ENCODE data around the gene DYNC1I1. TPM values are rescaled to one million over a fixed set of nuclear protein-coding genes. Genes with fewer than 3 reads are reported as not detected.

DYNC1I1 gene
- total and polyA plus RNA-seq, 2 experiments from 2014 or later: 1.4 to 4.1 TPM

DNA sequence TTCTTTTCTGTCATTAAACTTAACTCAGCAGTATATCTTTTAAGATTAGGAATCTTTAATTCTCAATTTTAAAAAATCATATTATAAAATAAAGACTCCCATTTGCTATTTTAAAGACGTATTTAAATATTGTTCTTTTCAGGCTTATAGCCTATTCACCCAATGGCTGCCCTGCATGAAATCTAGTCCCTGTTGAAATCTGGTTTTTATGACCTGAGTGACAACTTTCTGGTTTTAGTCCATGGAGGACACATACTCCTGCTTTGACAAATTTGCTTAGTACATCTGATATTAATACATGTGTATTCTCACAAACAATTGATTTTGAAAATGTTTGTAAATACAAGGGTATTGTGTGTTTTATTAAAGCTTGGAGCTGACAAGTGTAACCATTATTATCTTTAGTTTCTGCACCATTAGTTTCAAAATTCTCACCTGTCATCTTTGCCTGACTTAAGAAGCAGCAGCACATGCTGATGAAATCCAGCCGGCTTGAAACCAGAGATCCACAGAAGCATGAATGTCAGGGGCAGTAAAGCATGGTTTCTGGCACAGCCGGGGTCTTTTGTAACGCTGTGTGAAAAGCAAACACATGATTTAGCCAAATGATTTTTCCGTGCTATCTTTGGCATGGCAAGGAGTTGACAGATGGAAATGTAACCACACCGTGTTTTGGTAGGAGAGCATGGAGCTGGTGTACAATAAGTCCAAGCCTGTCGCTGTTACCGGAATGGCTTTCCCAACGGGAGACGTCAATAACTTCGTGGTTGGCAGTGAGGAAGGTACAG, 262.8 kb downstream of the DYNC1I1 start (continued):
- no peak for TF ChIP-seq ZNF114 (CRISPR knock-in tag; IDR thresholded peaks at IDR 0.05)
- TF ChIP-seq POLR2AphosphoS5 (IDR thresholded peaks at IDR 0.05; ENCODE audit: low read depth): no peak
- TF ChIP-seq, protein P1, sequence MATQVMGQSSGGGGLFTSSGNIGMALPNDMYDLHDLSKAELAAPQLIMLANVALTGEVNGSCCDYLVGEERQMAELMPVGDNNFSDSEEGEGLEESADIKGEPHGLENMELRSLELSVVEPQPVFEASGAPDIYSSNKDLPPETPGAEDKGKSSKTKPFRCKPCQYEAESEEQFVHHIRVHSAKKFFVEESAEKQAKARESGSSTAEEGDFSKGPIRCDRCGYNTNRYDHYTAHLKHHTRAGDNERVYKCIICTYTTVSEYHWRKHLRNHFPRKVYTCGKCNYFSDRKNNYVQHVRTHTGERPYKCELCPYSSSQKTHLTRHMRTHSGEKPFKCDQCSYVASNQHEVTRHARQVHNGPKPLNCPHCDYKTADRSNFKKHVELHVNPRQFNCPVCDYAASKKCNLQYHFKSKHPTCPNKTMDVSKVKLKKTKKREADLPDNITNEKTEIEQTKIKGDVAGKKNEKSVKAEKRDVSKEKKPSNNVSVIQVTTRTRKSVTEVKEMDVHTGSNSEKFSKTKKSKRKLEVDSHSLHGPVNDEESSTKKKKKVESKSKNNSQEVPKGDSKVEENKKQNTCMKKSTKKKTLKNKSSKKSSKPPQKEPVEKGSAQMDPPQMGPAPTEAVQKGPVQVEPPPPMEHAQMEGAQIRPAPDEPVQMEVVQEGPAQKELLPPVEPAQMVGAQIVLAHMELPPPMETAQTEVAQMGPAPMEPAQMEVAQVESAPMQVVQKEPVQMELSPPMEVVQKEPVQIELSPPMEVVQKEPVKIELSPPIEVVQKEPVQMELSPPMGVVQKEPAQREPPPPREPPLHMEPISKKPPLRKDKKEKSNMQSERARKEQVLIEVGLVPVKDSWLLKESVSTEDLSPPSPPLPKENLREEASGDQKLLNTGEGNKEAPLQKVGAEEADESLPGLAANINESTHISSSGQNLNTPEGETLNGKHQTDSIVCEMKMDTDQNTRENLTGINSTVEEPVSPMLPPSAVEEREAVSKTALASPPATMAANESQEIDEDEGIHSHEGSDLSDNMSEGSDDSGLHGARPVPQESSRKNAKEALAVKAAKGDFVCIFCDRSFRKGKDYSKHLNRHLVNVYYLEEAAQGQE (IDR thresholded peaks at IDR 0.05; ENCODE audit: unreplicated experiment): no peak

DNA sequence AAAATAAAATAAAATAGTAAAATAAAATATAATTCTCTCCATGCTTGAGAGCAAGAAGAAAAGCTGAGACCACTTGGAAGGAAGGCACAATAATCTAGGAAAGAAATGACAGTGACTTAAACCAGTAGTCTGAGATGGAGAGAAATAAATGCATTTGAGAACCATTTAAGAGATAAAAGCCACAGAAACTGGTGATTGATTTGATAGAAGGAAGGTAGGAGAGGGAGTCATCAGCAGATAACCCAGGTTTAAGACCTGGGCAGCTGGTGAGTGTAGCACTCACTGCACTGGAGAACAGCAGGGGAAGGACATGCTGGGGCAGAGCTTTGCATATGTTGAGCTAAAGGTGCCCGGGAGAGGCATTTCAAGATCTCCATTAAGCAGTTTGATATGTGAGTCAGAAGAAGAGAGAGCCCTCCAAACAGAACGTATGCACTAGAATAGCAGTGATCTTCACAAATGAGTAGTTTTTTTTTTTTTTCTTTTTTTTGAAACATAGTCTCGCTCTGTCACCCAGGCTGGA, 268.0 kb downstream of the DYNC1I1 start:
- peaks cover 3% of the 10 kb centered on the region for H3K27me3 Mint-ChIP-seq (ENCODE audit: insufficient read depth, low read depth, poor library complexity)
- no peaks in the 10 kb centered on the region for H3K36me3 Mint-ChIP-seq (ENCODE audit: low read depth)
- Histone ChIP-seq H3K27me3 (ENCODE audit: insufficient read depth) (no peaks in the 10 kb centered on the region), H3K9me2 (ENCODE audit: insufficient read depth) (no peaks in the 10 kb centered on the region), H3K79me2 (replicated peaks; ENCODE audit: insufficient read depth) (no peaks in the 10 kb centered on the region), H3K27ac (ENCODE audit: low read depth) (no peak overlapping the region), H3K4me2 (no peak overlapping the region), H3K36me3 (ENCODE audit: insufficient read depth) (no peaks in the 10 kb centered on the region), H2AFZ (no peak overlapping the region), H4K20me1 (replicated peaks; ENCODE audit: insufficient read depth) (no peaks in the 10 kb centered on the region), H3K4me3 (no peak overlapping the region), H3K4me1 (ENCODE audit: insufficient read depth) (no peaks in the 10 kb centered on the region), H3F3A (replicated peaks; ENCODE audit: low read depth) (no peaks in the 10 kb centered on the region)
- H3K27ac Mint-ChIP-seq: no peak overlapping the region
- no peaks in the 10 kb centered on the region for H3K9me3 Mint-ChIP-seq
- DNase-seq (ENCODE audit: low spot score) (no peak), ATAC-seq (peak; percentile 71)
- no peak overlapping the region for H3K4me3 Mint-ChIP-seq
- peaks cover 5% of the 10 kb centered on the region for H3K4me1 Mint-ChIP-seq
- TF ChIP-seq, protein P2, sequence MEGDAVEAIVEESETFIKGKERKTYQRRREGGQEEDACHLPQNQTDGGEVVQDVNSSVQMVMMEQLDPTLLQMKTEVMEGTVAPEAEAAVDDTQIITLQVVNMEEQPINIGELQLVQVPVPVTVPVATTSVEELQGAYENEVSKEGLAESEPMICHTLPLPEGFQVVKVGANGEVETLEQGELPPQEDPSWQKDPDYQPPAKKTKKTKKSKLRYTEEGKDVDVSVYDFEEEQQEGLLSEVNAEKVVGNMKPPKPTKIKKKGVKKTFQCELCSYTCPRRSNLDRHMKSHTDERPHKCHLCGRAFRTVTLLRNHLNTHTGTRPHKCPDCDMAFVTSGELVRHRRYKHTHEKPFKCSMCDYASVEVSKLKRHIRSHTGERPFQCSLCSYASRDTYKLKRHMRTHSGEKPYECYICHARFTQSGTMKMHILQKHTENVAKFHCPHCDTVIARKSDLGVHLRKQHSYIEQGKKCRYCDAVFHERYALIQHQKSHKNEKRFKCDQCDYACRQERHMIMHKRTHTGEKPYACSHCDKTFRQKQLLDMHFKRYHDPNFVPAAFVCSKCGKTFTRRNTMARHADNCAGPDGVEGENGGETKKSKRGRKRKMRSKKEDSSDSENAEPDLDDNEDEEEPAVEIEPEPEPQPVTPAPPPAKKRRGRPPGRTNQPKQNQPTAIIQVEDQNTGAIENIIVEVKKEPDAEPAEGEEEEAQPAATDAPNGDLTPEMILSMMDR (conservative IDR thresholded peaks at IDR 0.05; ENCODE audit: low read depth in 2 of 2): no peak
- TF ChIP-seq, protein P3, sequence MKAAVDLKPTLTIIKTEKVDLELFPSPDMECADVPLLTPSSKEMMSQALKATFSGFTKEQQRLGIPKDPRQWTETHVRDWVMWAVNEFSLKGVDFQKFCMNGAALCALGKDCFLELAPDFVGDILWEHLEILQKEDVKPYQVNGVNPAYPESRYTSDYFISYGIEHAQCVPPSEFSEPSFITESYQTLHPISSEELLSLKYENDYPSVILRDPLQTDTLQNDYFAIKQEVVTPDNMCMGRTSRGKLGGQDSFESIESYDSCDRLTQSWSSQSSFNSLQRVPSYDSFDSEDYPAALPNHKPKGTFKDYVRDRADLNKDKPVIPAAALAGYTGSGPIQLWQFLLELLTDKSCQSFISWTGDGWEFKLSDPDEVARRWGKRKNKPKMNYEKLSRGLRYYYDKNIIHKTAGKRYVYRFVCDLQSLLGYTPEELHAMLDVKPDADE (IDR thresholded peaks at IDR 0.05): no peak
- no peak for TF ChIP-seq CREB1 (CRISPR knock-in tag; IDR thresholded peaks at IDR 0.05; ENCODE audit: low read depth)
- no peak for TF ChIP-seq STAT1 (IDR thresholded peaks at IDR 0.05; ENCODE audit: unreplicated experiment)
- TF ChIP-seq JUNB (IDR thresholded peaks at IDR 0.05; ENCODE audit: unreplicated experiment): no peak
- TF ChIP-seq, protein P4, sequence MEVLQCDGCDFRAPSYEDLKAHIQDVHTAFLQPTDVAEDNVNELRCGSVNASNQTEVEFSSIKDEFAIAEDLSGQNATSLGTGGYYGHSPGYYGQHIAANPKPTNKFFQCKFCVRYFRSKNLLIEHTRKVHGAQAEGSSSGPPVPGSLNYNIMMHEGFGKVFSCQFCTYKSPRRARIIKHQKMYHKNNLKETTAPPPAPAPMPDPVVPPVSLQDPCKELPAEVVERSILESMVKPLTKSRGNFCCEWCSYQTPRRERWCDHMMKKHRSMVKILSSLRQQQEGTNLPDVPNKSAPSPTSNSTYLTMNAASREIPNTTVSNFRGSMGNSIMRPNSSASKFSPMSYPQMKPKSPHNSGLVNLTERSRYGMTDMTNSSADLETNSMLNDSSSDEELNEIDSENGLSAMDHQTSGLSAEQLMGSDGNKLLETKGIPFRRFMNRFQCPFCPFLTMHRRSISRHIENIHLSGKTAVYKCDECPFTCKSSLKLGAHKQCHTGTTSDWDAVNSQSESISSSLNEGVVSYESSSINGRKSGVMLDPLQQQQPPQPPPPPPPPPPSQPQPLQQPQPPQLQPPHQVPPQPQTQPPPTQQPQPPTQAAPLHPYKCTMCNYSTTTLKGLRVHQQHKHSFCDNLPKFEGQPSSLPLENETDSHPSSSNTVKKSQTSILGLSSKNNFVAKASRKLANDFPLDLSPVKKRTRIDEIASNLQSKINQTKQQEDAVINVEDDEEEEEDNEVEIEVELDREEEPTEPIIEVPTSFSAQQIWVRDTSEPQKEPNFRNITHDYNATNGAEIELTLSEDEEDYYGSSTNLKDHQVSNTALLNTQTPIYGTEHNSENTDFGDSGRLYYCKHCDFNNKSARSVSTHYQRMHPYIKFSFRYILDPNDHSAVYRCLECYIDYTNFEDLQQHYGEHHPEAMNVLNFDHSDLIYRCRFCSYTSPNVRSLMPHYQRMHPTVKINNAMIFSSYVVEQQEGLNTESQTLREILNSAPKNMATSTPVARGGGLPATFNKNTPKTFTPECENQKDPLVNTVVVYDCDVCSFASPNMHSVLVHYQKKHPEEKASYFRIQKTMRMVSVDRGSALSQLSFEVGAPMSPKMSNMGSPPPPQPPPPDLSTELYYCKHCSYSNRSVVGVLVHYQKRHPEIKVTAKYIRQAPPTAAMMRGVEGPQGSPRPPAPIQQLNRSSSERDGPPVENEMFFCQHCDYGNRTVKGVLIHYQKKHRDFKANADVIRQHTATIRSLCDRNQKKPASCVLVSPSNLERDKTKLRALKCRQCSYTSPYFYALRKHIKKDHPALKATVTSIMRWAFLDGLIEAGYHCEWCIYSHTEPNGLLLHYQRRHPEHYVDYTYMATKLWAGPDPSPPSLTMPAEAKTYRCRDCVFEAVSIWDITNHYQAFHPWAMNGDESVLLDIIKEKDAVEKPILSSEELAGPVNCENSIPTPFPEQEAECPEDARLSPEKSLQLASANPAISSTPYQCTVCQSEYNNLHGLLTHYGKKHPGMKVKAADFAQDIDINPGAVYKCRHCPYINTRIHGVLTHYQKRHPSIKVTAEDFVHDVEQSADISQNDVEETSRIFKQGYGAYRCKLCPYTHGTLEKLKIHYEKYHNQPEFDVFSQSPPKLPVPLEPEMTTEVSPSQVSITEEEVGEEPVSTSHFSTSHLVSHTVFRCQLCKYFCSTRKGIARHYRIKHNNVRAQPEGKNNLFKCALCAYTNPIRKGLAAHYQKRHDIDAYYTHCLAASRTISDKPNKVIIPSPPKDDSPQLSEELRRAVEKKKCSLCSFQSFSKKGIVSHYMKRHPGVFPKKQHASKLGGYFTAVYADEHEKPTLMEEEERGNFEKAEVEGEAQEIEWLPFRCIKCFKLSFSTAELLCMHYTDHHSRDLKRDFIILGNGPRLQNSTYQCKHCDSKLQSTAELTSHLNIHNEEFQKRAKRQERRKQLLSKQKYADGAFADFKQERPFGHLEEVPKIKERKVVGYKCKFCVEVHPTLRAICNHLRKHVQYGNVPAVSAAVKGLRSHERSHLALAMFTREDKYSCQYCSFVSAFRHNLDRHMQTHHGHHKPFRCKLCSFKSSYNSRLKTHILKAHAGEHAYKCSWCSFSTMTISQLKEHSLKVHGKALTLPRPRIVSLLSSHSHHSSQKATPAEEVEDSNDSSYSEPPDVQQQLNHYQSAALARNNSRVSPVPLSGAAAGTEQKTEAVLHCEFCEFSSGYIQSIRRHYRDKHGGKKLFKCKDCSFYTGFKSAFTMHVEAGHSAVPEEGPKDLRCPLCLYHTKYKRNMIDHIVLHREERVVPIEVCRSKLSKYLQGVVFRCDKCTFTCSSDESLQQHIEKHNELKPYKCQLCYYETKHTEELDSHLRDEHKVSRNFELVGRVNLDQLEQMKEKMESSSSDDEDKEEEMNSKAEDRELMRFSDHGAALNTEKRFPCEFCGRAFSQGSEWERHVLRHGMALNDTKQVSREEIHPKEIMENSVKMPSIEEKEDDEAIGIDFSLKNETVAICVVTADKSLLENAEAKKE (CRISPR knock-in tag; IDR thresholded peaks at IDR 0.05): no peak
- TF ChIP-seq NANOG (IDR thresholded peaks at IDR 0.05; ENCODE audit: borderline replicate concordance): no peak
- no peak for TF ChIP-seq EZH2phosphoT487 (IDR thresholded peaks at IDR 0.05; ENCODE audit: unreplicated experiment)
- no peak for TF ChIP-seq POLR2AphosphoS5 (IDR thresholded peaks at IDR 0.05; ENCODE audit: low read depth)
- no peak for TF ChIP-seq ZNF114 (CRISPR knock-in tag; IDR thresholded peaks at IDR 0.05)
- TF ChIP-seq EZH2 (IDR thresholded peaks at IDR 0.05; ENCODE audit: low read depth, unreplicated experiment): no peak

All from GM23338 (cell line).